Liver (tissue), 9 donors: Measurements from ENCODE around the gene PIGV. TPM values are rescaled to one million over a fixed set of nuclear protein-coding genes. Genes with fewer than 3 reads are reported as not detected.

Experiments used
- DNase-seq: peaks from one replicate; pipeline ENCODE4 v3.0.0-alpha.2; 2017; ENCODE audit warnings: low spot score
- H3K27ac ChIP-seq, 2 donors: one replicate each; pipeline ENCODE4 v1.7.0; 2013; ENCODE audit warnings: inconsistent platforms in 2 of 2, low read length in 2 of 2, control low read depth in 1 of 2, low read depth in 1 of 2, mild to moderate bottlenecking in 1 of 2
- H3K27me3 ChIP-seq, 4 donors: one replicate each; pipeline versions ENCODE4 v1.6.1 to v1.7.0; 2013; ENCODE audit warnings: low read length in 3 of 4, inconsistent platforms in 1 of 4, mild to moderate bottlenecking in 1 of 4, moderate library complexity in 1 of 4; ENCODE audit not compliant: control insufficient read depth in 4 of 4, insufficient read depth in 4 of 4
- H3K36me3 ChIP-seq, 4 donors: one replicate each; pipeline versions ENCODE4 v1.6.1 to v1.7.0; 2013; ENCODE audit warnings: low read length in 3 of 4, mild to moderate bottlenecking in 3 of 4, low read depth in 1 of 4, moderate library complexity in 1 of 4; ENCODE audit not compliant: control insufficient read depth in 4 of 4, insufficient read depth in 3 of 4
- H3K4me1 ChIP-seq, 4 donors: one replicate each; pipeline versions ENCODE4 v1.6.1 to v1.7.0; 2013; ENCODE audit warnings: low read length in 3 of 4, mild to moderate bottlenecking in 3 of 4, moderate library complexity in 1 of 4; ENCODE audit not compliant: control insufficient read depth in 4 of 4, insufficient read depth in 4 of 4
- H3K4me3 ChIP-seq, 3 donors: one replicate each; pipeline versions ENCODE4 v1.6.1 to v1.7.0; 2013; ENCODE audit warnings: low read length in 3 of 3, control low read depth in 1 of 3, low read depth in 1 of 3, mild to moderate bottlenecking in 1 of 3
- H3K9ac ChIP-seq, 2 donors: one replicate each; pipeline ENCODE4 v1.7.0; 2013; ENCODE audit warnings: low read length in 2 of 2, mild to moderate bottlenecking in 2 of 2, moderate library complexity in 2 of 2, control low read depth in 1 of 2, low read depth in 1 of 2
- H3K9me3 ChIP-seq, 4 donors: one replicate each; pipeline versions ENCODE4 v1.6.1 to v1.7.0; 2013; ENCODE audit warnings: low read length in 3 of 4; ENCODE audit not compliant: control insufficient read depth in 4 of 4
- CTCF ChIP-seq: fragments of 150-350 bp; IDR thresholded peaks from 2 replicates; pipeline ENCODE4 v1.5.1; 2017; ENCODE audit warnings: improper control_type of control experiment, low read depth, low read length; ENCODE audit not compliant: missing input control
- EGR1 ChIP-seq, 2 donors: IDR thresholded peaks; 2 replicates each; pipeline ENCODE4 v1.6.1; 2016 to 2018; ENCODE audit warnings: antibody characterized with exemption in 2 of 2, low read depth in 2 of 2
- FOXA1 ChIP-seq: IDR thresholded peaks from 2 replicates; pipeline ENCODE4 v1.6.1; 2016; ENCODE audit warnings: antibody characterized with exemption
- FOXA2 ChIP-seq: IDR thresholded peaks from 2 replicates; pipeline ENCODE4 v1.6.1; 2016; ENCODE audit warnings: antibody characterized with exemption
- GABPA ChIP-seq, 2 donors: IDR thresholded peaks in 1 of 2; conservative IDR thresholded peaks in 1 of 2; 2 replicates each; pipeline ENCODE4 v1.6.1; 2016; ENCODE audit warnings: antibody characterized with exemption in 2 of 2, mild to moderate bottlenecking in 1 of 2, moderate library complexity in 1 of 2
- HNF4A ChIP-seq, 2 donors: conservative IDR thresholded peaks; 2 replicates each; pipeline ENCODE4 v1.6.1; 2016; ENCODE audit warnings: antibody characterized with exemption in 2 of 2, mild to moderate bottlenecking in 2 of 2
- HNF4G ChIP-seq: IDR thresholded peaks from 2 replicates; pipeline ENCODE4 v1.6.1; 2016; ENCODE audit warnings: antibody characterized with exemption
- JUND ChIP-seq, 2 donors: IDR thresholded peaks; 2 replicates each; pipeline ENCODE4 v1.6.1; 2016; ENCODE audit warnings: antibody characterized with exemption in 2 of 2
- MAX ChIP-seq: IDR thresholded peaks from 2 replicates; pipeline ENCODE4 v1.6.1; 2016; ENCODE audit warnings: antibody characterized with exemption
- NR2F2 ChIP-seq: IDR thresholded peaks from 2 replicates; pipeline ENCODE4 v1.6.1; 2016; ENCODE audit warnings: antibody characterized with exemption
- RAD21 ChIP-seq, 2 donors: IDR thresholded peaks; 2 replicates each; pipeline ENCODE4 v1.6.1; 2016; ENCODE audit warnings: antibody characterized with exemption in 2 of 2, mild to moderate bottlenecking in 2 of 2
- RXRA ChIP-seq, 2 donors: IDR thresholded peaks; 2 replicates each; pipeline ENCODE4 v1.6.1; 2017 to 2018; ENCODE audit warnings: antibody characterized with exemption in 2 of 2, mild to moderate bottlenecking in 1 of 2
- SP1 ChIP-seq: IDR thresholded peaks from 2 replicates; pipeline ENCODE4 v1.6.1; 2018; ENCODE audit warnings: antibody characterized with exemption, mild to moderate bottlenecking
- TAF1 ChIP-seq: conservative IDR thresholded peaks from 2 replicates; pipeline ENCODE4 v1.6.1; 2016; ENCODE audit warnings: antibody characterized with exemption, mild to moderate bottlenecking
- YY1 ChIP-seq: IDR thresholded peaks from 2 replicates; pipeline ENCODE4 v1.6.1; 2016; ENCODE audit warnings: antibody characterized with exemption, mild to moderate bottlenecking
- WGBS: extraction: QIAGEN DNeasy Blood & Tissue Kit; methylation state at CpG from one replicate; pipeline ENCODE4 v1.1.7; 2013; 5-methylcytosine and 5-hydroxymethylcytosine counted together
- polyA plus RNA-seq, 2 donors: library from polyadenylated mRNA; stranded (reverse) in 1 of 2; unstranded in 1 of 2; fragments of 200-250 nt in 1 of 2; fragments of >200 nt in 1 of 2; fragmentation: Nextera tagmentation in 1 of 2; extraction: Ambion mirVana in 1 of 2; gene quantifications; one replicate each; pipeline versions ENCODE4 v1.2.1 to v1.2.3, GENCODE V29; 2013 to 2015
- total RNA-seq, 2 donors: library from RNA; depleted of rRNA; stranded (reverse); fragments of >200 nt; gene quantifications; one replicate each; pipeline ENCODE4 v1.2.3, GENCODE V29; 2014
- TF ChIP-seq, protein P1 (sequence below): IDR thresholded peaks from 2 replicates; pipeline ENCODE4 v1.6.1; 2016; ENCODE audit warnings: antibody characterized with exemption, mild to moderate bottlenecking
- TF ChIP-seq, protein P2 (sequence below): IDR thresholded peaks from 2 replicates; pipeline ENCODE4 v1.6.1; 2016; ENCODE audit warnings: antibody characterized with exemption
- donor health status: healthy.
- donor health status: healthy.
- donor health status: healthy.
- donor health status: healthy.
- donor health status: healthy.

PIGV gene
- total and polyA plus RNA-seq, 4 donors, result 13.9 to 24.3 (median 14.8) TPM

GRCh38 chr1:26790551-26790953 is 2.8 kb downstream of the PIGV start:
- no peak overlapping the region for H3K4me3 ChIP-seq
- H3K9me3 ChIP-seq, result no peaks in the 10 kb centered on the region
- DNase-seq, result no peak
- H3K27ac ChIP-seq, result no peak overlapping the region
- 70% methylated on average over 5 of the region's 5 CpGs for WGBS
- H3K9ac ChIP-seq, result no peak overlapping the region
- H3K27me3 ChIP-seq, result no peaks in the 10 kb centered on the region
- H3K36me3 ChIP-seq, result peaks cover 0 to 8% (median 4%) of the 10 kb centered on the region in 4 donors
- no peak for TF ChIP-seq NR2F2
- TF ChIP-seq, protein P1, sequence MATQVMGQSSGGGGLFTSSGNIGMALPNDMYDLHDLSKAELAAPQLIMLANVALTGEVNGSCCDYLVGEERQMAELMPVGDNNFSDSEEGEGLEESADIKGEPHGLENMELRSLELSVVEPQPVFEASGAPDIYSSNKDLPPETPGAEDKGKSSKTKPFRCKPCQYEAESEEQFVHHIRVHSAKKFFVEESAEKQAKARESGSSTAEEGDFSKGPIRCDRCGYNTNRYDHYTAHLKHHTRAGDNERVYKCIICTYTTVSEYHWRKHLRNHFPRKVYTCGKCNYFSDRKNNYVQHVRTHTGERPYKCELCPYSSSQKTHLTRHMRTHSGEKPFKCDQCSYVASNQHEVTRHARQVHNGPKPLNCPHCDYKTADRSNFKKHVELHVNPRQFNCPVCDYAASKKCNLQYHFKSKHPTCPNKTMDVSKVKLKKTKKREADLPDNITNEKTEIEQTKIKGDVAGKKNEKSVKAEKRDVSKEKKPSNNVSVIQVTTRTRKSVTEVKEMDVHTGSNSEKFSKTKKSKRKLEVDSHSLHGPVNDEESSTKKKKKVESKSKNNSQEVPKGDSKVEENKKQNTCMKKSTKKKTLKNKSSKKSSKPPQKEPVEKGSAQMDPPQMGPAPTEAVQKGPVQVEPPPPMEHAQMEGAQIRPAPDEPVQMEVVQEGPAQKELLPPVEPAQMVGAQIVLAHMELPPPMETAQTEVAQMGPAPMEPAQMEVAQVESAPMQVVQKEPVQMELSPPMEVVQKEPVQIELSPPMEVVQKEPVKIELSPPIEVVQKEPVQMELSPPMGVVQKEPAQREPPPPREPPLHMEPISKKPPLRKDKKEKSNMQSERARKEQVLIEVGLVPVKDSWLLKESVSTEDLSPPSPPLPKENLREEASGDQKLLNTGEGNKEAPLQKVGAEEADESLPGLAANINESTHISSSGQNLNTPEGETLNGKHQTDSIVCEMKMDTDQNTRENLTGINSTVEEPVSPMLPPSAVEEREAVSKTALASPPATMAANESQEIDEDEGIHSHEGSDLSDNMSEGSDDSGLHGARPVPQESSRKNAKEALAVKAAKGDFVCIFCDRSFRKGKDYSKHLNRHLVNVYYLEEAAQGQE, result no peak
- TF ChIP-seq FOXA1, result no peak
- TF ChIP-seq RXRA (IDR thresholded peaks at IDR 0.05), result no peak
- no peak for TF ChIP-seq EGR1 (IDR thresholded peaks at IDR 0.05; ENCODE audit: low read depth in 2 of 2)
- TF ChIP-seq SP1, result no peak
- no peak for TF ChIP-seq RAD21 (IDR thresholded peaks at IDR 0.05)
- H3K4me1 ChIP-seq, result peaks cover 9 to 72% (median 37%) of the 10 kb centered on the region in 4 donors

DNA sequence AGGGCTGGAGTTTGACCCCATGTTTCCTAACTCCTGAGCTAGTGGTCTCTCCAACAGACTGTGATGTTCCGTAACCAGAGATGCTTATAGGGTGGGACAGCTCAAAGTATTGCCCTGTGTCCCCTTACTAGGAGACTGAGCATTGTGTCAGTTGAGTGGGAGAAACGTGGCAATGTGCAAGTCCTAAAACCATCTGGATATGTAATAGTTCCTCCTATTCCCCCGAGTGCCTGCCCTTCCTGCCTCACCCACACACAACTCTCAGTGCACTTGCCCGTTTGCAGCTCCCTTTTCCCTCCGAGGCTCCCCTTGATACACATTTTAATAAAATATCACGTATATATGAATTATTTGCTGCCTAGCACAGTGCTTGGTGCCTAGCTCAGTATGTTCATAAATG is 3.4 kb downstream of the PIGV start:
- H3K9me3 ChIP-seq, result no peaks in the 10 kb centered on the region
- 78% methylated on average over 6 of the region's 6 CpGs for WGBS
- no peak overlapping the region for H3K9ac ChIP-seq
- no peak overlapping the region for H3K4me3 ChIP-seq
- DNase-seq, result no peak
- no peaks in the 10 kb centered on the region for H3K27me3 ChIP-seq
- no peak overlapping the region for H3K27ac ChIP-seq
- peaks cover 0 to 8% (median 4%) of the 10 kb centered on the region in 4 donors for H3K36me3 ChIP-seq
- TF ChIP-seq MAX, result no peak
- peaks cover 9 to 66% (median 31%) of the 10 kb centered on the region in 4 donors for H3K4me1 ChIP-seq

GRCh38 chr1:26791626-26792025 is 3.9 kb downstream of the PIGV start:
- no peak for DNase-seq
- Histone ChIP-seq H3K27ac (no peak overlapping the region), H3K4me1 (peaks cover 8 to 66% (median 29%) of the 10 kb centered on the region in 4 donors), H3K36me3 (peaks cover 0 to 8% (median 4%) of the 10 kb centered on the region in 4 donors), H3K27me3 (no peaks in the 10 kb centered on the region), H3K4me3 (no peak overlapping the region), H3K9me3 (no peaks in the 10 kb centered on the region), H3K9ac (no peak overlapping the region)
- 46% methylated on average over 3 of the region's 3 CpGs for WGBS
- no peak for TF ChIP-seq SP1
- TF ChIP-seq, protein P2, sequence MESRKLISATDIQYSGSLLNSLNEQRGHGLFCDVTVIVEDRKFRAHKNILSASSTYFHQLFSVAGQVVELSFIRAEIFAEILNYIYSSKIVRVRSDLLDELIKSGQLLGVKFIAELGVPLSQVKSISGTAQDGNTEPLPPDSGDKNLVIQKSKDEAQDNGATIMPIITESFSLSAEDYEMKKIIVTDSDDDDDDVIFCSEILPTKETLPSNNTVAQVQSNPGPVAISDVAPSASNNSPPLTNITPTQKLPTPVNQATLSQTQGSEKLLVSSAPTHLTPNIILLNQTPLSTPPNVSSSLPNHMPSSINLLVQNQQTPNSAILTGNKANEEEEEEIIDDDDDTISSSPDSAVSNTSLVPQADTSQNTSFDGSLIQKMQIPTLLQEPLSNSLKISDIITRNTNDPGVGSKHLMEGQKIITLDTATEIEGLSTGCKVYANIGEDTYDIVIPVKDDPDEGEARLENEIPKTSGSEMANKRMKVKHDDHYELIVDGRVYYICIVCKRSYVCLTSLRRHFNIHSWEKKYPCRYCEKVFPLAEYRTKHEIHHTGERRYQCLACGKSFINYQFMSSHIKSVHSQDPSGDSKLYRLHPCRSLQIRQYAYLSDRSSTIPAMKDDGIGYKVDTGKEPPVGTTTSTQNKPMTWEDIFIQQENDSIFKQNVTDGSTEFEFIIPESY, result no peak
- no peak for TF ChIP-seq HNF4A (conservative IDR thresholded peaks at IDR 0.05)
- TF ChIP-seq RAD21 (IDR thresholded peaks at IDR 0.05), result no peak
- TF ChIP-seq GABPA (IDR thresholded peaks at IDR 0.05 in 1 of 2, conservative IDR thresholded peaks at IDR 0.05 in 1 of 2), result no peak
- TF ChIP-seq FOXA1, result no peak
- TF ChIP-seq EGR1 (IDR thresholded peaks at IDR 0.05; ENCODE audit: low read depth in 2 of 2), result no peak
- TF ChIP-seq FOXA2, result no peak
- TF ChIP-seq TAF1, result no peak
- TF ChIP-seq, protein P1, result no peak
- no peak for TF ChIP-seq JUND (IDR thresholded peaks at IDR 0.05)
- TF ChIP-seq RXRA (IDR thresholded peaks at IDR 0.05), result no peak
- no peak for TF ChIP-seq YY1
- no peak for TF ChIP-seq HNF4G
- TF ChIP-seq CTCF, result no peak
- TF ChIP-seq NR2F2, result no peak
- TF ChIP-seq MAX, result no peak
